GM11168 (cell line): ENCODE measurements around the gene APLN.

Source experiments
- in situ Hi-C: fragments of 300-500 bp; cut with MboI; formaldehyde crosslinking; loops from one replicate; pipeline ENCODE4 v1.12.0; 2022; ENCODE audit warnings: low sequenced_read_pairs; ENCODE audit not compliant: unreplicated experiment

APLN gene

GRCh38 chrX:129654652-129655546, at the start of gene APLN:
Gene APLN (minus strand): TSS chrX:129654956. CDS start chrX:129654630, 326 bp downstream.
- in situ Hi-C loops, result no loop called here

- in situ Hi-C loops, result no loop called here
These were observed 49.7 kb upstream of the APLN start for GRCh38 chrX:129704491-129704890.

- in situ Hi-C loops, result no loop called here
These were observed 46.9 kb upstream of the APLN start for GRCh38 chrX:129701624-129702069.

GRCh38 chrX:129700536-129700935, 45.8 kb upstream of the APLN start:
- in situ Hi-C loops, result no loop called here

- in situ Hi-C loops, result no loop called here
These were observed 43.4 kb upstream of the APLN start for GRCh38 chrX:129698150-129698549.

GRCh38 chrX:129697204-129697829, 42.6 kb upstream of the APLN start:
- in situ Hi-C loops, result no loop called here

- in situ Hi-C loops, result no loop called here
These were observed 41.9 kb upstream of the APLN start for GRCh38 chrX:129696463-129697155.

- in situ Hi-C loops, result no loop called here
These were observed 41.2 kb upstream of the APLN start for GRCh38 chrX:129695937-129696336.

- in situ Hi-C loops, result no loop called here
These were observed 40.8 kb upstream of the APLN start for GRCh38 chrX:129695535-129695934.

- in situ Hi-C loops, result no loop called here
These were observed 40.0 kb upstream of the APLN start for GRCh38 chrX:129694805-129695204.

GRCh38 chrX:129693354-129693753, 38.6 kb upstream of the APLN start:
- in situ Hi-C loops, result no loop called here

GRCh38 chrX:129690435-129690834, 35.7 kb upstream of the APLN start:
- in situ Hi-C loops, result no loop called here

GRCh38 chrX:129689796-129690195, 35.0 kb upstream of the APLN start:
- in situ Hi-C loops, result no loop called here

GRCh38 chrX:129688097-129688496, 33.3 kb upstream of the APLN start:
- in situ Hi-C loops, result no loop called here

- in situ Hi-C loops, result no loop called here
These were observed 31.7 kb upstream of the APLN start for GRCh38 chrX:129686422-129686948.

GRCh38 chrX:129682979-129683378, 28.2 kb upstream of the APLN start:
- in situ Hi-C loops, result no loop called here

- in situ Hi-C loops, result no loop called here
These were observed 25.1 kb upstream of the APLN start for GRCh38 chrX:129679901-129680300.

- in situ Hi-C loops, result no loop called here
These were observed 23.9 kb upstream of the APLN start for GRCh38 chrX:129678614-129679195.

GRCh38 chrX:129667412-129667811, 12.7 kb upstream of the APLN start:
- in situ Hi-C loops, result no loop called here

GRCh38 chrX:129665916-129666644, 11.3 kb upstream of the APLN start:
- in situ Hi-C loops, result no loop called here
